HG02678 (cell line): ENCODE data around the gene GAS6.
"Not testable (repeated sequence)": the region's sequence is repeated elsewhere in the genome, so short reads cannot be mapped to it uniquely, and the experiment has no call there.

Source experiments
- ATAC-seq: cut with Tn5 transposase; IDR thresholded peaks from one replicate; pipeline ENCODE4 v1.9.1; 2021; ENCODE audit warnings: mild to moderate bottlenecking, moderate library complexity; ENCODE audit not compliant: unreplicated experiment

GAS6 gene

GRCh38 chr13:113842336-113843062, 21.4 kb downstream of the GAS6 start:
- ATAC-seq = no peak

- ATAC-seq = no peak
These were observed 22.6 kb downstream of the GAS6 start for GRCh38 chr13:113841353-113841650.

GRCh38 chr13:113840541-113841352, 23.1 kb downstream of the GAS6 start:
- ATAC-seq = no peak

GRCh38 chr13:113839536-113840204, 24.2 kb downstream of the GAS6 start:
- no peak for ATAC-seq

GRCh38 chr13:113838711-113839201, 25.1 kb downstream of the GAS6 start:
- ATAC-seq = no peak

- no peak for ATAC-seq
These were observed 26.1 kb downstream of the GAS6 start for GRCh38 chr13:113837560-113838355.

GRCh38 chr13:113836768-113837559, 26.9 kb downstream of the GAS6 start:
- ATAC-seq = no peak

- ATAC-seq = no peak
These were observed 28.2 kb downstream of the GAS6 start for GRCh38 chr13:113835461-113836270.

GRCh38 chr13:113834496-113835200, 29.2 kb downstream of the GAS6 start:
- no peak for ATAC-seq

GRCh38 chr13:113834006-113834405, 29.9 kb downstream of the GAS6 start:
- ATAC-seq = not testable (repeated sequence)

GRCh38 chr13:113833111-113833830, 30.6 kb downstream of the GAS6 start:
- ATAC-seq = no peak

GRCh38 chr13:113832631-113833030, 31.2 kb downstream of the GAS6 start:
- ATAC-seq = no peak

- no peak for ATAC-seq
These were observed 31.7 kb downstream of the GAS6 start for GRCh38 chr13:113832205-113832604.

GRCh38 chr13:113831061-113831460, 32.8 kb downstream of the GAS6 start:
- no peak for ATAC-seq

GRCh38 chr13:113830426-113830950, 33.4 kb downstream of the GAS6 start:
- not testable (repeated sequence) for ATAC-seq

- ATAC-seq = no peak
These were observed 35.5 kb downstream of the GAS6 start for GRCh38 chr13:113828282-113828825.

- no peak for ATAC-seq
These were observed 36.9 kb downstream of the GAS6 start for GRCh38 chr13:113827021-113827420.
